Kidney epithelial cell (primary cell): ENCODE results near the gene WWC2. TPM values are rescaled to one million over a fixed set of nuclear protein-coding genes. Genes with fewer than 3 reads are reported as not detected.

ENCODE experiments used
- DNase-seq: peaks from one replicate; pipeline ENCODE4 v3.0.0-alpha.2; 2010; ENCODE audit warnings: low read depth
- H3K27me3 ChIP-seq: 2 replicates; pipeline ENCODE4 v1.6.0; 2011; ENCODE audit warnings: low read length; ENCODE audit not compliant: control insufficient read depth, insufficient read depth
- H3K36me3 ChIP-seq: 2 replicates; pipeline ENCODE4 v1.5.1; 2011; ENCODE audit warnings: low read length; ENCODE audit not compliant: control insufficient read depth, insufficient read depth
- H3K4me3 ChIP-seq: 2 replicates; pipeline ENCODE4 v1.5.1; 2011; ENCODE audit warnings: low read depth, mild to moderate bottlenecking, control low read depth, low read length
- total RNA-seq: library from RNA; depleted of rRNA; stranded (reverse); fragments of >200 nt; gene quantifications from 2 replicates; pipeline ENCODE4 v1.2.3, GENCODE V29; 2015
- TF ChIP-seq, protein P1 (sequence below): IDR thresholded peaks from 2 replicates; pipeline ENCODE4 v1.5.1; 2011; ENCODE audit warnings: mild to moderate bottlenecking, moderate library complexity, low read length, control low read depth, inconsistent platforms; ENCODE audit not compliant: insufficient read depth, poor library complexity, severe bottlenecking

Gene WWC2
- total RNA-seq, 1 donor from 2014 or later: 29.0 TPM

DNA sequence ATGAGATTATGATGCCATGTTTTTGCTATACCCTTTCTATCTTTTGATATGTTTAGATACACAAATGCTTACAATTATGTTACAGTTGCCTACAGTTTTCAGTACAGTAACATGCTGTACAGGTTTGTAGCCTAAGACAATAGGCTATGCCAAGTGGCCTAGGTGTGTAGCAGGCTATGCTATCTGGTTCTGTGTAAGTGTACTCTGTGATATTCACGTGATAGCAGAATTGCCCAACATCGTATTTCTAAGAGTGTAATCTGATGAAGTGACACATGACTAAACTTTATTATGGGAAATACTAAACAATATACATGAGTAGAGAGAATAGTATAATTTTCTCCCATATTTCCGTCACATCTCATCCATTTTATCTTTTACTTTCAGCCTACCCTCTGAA, 124.0 kb downstream of the WWC2 start:
- TF ChIP-seq, protein P1, sequence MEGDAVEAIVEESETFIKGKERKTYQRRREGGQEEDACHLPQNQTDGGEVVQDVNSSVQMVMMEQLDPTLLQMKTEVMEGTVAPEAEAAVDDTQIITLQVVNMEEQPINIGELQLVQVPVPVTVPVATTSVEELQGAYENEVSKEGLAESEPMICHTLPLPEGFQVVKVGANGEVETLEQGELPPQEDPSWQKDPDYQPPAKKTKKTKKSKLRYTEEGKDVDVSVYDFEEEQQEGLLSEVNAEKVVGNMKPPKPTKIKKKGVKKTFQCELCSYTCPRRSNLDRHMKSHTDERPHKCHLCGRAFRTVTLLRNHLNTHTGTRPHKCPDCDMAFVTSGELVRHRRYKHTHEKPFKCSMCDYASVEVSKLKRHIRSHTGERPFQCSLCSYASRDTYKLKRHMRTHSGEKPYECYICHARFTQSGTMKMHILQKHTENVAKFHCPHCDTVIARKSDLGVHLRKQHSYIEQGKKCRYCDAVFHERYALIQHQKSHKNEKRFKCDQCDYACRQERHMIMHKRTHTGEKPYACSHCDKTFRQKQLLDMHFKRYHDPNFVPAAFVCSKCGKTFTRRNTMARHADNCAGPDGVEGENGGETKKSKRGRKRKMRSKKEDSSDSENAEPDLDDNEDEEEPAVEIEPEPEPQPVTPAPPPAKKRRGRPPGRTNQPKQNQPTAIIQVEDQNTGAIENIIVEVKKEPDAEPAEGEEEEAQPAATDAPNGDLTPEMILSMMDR: no peak
- Histone ChIP-seq H3K27me3 (no peaks in the 10 kb centered on the region), H3K36me3 (no peaks in the 10 kb centered on the region), H3K4me3 (no peak overlapping the region)
- DNase-seq: no peak

DNA sequence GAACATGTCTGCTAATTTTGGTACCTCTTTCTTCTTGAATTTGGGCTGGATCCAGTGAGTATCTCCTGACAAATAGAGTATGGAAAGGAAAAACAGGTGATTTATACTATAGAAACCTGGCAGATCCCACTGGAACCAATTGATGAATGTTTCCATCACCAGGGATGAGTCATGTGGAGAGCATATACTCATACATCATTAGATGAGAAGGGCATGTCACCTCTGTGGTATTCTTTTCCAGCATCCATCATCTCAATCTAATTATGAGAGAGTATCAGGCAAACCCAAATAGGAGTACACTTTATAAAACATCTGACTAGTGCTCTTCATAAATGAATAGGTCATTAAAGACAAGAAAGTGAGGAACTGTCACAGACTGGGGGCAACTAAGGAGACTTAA, 130.3 kb downstream of the WWC2 start:
- Histone ChIP-seq H3K27me3 (no peaks in the 10 kb centered on the region), H3K4me3 (no peak overlapping the region), H3K36me3 (no peaks in the 10 kb centered on the region)
- TF ChIP-seq, protein P1: no peak
- DNase-seq: no peak

DNA sequence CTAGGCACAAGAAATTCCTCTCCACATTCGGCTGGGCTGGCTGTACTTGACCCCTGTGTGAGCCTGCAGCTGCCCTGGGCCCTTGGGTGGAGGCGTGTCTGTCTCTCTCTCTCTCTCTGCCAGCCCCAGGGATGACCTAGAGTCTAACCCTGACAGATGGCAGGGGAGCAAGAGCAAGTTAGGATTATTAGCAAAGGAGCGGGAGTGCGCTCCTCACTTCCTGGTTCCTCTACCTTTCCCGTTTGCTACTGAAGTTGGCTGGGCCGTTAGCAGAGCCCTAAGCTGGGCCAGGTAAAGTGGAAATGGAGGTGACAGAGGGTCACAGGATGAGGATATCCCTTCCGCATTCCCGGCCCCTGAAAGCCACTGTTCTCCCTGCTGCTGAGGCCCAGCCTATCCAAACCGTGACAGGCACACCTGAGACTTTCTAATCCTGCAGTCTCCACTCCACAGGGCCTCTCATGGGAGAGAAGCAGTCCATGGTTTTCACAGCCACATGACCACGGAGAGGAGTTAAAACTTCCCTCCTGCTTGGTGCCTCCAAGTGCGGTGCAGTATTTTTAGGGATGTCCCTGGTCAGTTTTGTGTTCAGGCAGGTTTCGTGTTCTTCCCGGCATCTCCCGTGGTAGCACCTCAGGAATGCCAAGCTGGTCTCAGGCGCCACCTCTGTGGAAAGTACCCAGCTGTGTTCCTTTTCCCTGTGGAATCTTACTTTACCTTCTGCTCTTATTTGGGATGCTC, 141.7 kb downstream of the WWC2 start:
- TF ChIP-seq, protein P1: no peak
- no peak overlapping the region for H3K4me3 ChIP-seq
- no peaks in the 10 kb centered on the region for H3K27me3 ChIP-seq
- no peaks in the 10 kb centered on the region for H3K36me3 ChIP-seq
- DNase-seq: no peak

DNA sequence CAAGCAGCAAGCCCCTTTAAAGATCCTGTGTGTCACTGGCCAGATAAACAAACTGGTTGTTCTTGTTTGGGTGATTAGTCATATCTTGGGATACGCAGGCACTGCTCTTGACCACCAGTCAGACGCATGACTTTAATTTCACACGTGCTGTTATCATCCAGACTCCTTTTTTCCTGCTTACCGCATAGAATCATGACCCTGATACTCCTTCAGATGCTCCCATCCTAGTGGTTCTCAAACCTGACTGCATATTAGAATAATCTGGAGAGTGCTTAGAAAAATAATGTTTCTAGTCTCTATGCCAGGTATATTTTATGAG, 142.2 kb downstream of the WWC2 start:
- no peak for DNase-seq
- Histone ChIP-seq H3K36me3 (no peaks in the 10 kb centered on the region), H3K4me3 (no peak overlapping the region), H3K27me3 (no peaks in the 10 kb centered on the region)
- TF ChIP-seq, protein P1: no peak

DNA sequence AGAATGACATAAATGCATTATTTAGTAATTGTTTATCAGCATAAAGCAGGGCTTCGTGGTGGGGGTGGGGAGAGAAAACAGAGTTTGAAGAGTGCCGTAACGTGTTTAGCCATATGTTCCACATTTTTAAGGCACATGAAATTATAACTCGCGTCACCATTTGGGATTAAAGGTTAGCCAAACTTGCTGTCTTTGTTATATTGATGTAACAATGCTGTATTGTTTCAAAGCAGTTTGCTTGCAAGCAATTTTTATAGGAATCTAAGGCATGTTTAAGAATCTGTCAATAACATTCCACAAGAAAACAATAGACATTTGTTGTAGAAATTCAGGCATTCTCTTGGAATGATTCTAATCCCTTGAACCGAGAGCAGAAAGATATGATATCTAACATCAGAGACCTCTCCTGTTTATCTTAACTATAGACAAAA, 142.7 kb downstream of the WWC2 start:
- Histone ChIP-seq H3K27me3 (no peaks in the 10 kb centered on the region), H3K4me3 (no peak overlapping the region), H3K36me3 (no peaks in the 10 kb centered on the region)
- no peak for DNase-seq
- TF ChIP-seq, protein P1: no peak

DNA sequence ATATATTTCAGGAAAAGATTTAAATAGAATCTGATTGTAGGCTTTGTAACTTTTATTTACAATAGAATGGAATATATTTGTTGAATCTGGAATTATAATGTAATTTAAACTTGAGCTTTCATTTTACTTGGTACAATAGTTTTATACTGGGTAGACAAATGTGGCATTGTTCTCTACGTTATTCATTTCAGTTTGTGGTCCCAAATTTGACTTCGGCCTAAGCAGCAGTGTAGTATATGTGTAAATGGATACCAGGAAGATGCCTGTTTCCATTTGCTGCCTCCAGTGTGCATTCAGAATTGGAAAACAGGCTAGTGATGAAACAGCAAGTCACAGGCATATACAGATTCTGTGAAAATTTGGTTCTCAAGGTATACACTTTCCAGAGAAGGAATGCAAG, 143.2 kb downstream of the WWC2 start:
- no peak for DNase-seq
- Histone ChIP-seq H3K27me3 (no peaks in the 10 kb centered on the region), H3K4me3 (no peak overlapping the region), H3K36me3 (no peaks in the 10 kb centered on the region)
- TF ChIP-seq, protein P1: no peak
